GM19023 (cell line): ENCODE data around the gene GRK3.

ENCODE experiments used
- ATAC-seq: cut with Tn5 transposase; IDR thresholded peaks from one replicate; pipeline ENCODE4 v1.9.1; 2021; ENCODE audit warnings: mild to moderate bottlenecking, moderate library complexity; ENCODE audit not compliant: unreplicated experiment

Gene GRK3

DNA sequence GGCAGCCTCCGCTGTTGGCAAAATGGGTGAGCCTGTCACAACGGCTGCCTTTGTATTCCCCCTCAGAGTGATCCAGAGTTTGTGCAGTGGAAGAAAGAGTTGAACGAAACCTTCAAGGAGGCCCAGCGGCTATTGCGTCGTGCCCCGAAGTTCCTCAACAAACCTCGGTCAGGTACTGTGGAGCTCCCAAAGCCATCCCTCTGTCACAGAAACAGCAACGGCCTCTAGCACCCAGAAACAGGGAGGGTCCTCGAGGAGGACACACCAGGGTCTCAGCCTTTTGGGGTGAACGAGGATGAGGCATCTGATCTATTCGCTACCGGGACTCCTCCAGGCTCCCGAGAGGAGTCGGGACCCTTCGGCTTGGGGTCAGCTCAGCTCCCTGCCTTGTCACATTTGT, 157.7 kb downstream of the GRK3 start:
- no peak for ATAC-seq

DNA sequence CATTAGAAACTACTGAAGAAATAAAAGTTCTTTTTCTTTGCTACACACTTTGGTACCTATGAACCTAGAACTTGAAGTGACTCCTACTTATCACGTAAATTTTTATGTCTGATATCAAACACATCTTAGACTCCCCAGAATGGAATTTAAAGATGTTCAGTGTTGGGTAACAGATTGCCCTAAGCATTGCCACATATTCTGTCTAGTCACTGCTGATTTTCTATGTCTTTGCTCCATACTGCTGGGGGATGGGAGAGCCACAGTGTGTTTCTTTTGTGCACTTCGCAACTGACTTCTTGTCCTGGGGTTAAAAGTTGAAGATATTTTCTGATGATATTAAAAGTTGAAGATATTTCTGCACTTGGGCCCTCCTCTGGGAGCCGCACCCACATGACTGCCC, 158.2 kb downstream of the GRK3 start:
- no peak for ATAC-seq

DNA sequence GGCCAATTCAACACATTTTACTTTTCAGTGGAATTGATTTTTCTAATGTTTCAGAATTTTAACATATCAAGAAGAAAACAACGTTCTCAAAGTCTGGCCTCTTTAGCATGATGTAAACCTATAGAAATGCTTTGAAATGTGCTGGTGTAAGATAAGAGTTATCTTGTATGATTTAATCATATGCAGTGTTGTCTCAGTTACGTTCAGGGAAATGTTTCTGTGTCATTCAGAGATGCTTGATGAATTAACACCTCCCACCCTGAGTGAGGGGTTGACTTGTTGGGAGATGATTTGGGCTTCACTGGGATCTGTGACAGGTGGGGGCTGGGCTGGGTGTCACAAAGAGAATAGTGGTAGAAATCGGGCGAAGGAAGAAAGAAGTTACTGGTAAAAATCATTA, 161.8 kb downstream of the GRK3 start:
- no peak for ATAC-seq

DNA sequence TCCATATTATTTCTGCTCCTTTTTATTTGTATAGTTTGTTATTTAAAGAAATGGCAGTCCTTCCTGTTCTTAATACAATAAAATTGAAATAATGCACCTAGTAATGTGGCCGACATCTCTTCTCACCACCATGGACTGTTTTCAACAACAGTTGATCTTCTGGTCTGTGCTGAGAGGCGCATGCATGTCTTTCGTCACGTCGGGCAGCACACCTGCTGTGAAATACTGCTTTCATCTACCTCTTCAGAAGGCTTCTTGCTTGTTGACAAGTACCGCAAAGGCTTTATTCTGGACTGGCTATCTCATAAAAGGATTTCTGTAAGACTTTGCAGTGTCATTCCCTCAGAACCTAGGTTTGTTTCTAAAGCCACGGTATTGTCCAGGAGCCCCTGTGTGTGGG, 163.6 kb downstream of the GRK3 start:
- ATAC-seq, result no peak

DNA sequence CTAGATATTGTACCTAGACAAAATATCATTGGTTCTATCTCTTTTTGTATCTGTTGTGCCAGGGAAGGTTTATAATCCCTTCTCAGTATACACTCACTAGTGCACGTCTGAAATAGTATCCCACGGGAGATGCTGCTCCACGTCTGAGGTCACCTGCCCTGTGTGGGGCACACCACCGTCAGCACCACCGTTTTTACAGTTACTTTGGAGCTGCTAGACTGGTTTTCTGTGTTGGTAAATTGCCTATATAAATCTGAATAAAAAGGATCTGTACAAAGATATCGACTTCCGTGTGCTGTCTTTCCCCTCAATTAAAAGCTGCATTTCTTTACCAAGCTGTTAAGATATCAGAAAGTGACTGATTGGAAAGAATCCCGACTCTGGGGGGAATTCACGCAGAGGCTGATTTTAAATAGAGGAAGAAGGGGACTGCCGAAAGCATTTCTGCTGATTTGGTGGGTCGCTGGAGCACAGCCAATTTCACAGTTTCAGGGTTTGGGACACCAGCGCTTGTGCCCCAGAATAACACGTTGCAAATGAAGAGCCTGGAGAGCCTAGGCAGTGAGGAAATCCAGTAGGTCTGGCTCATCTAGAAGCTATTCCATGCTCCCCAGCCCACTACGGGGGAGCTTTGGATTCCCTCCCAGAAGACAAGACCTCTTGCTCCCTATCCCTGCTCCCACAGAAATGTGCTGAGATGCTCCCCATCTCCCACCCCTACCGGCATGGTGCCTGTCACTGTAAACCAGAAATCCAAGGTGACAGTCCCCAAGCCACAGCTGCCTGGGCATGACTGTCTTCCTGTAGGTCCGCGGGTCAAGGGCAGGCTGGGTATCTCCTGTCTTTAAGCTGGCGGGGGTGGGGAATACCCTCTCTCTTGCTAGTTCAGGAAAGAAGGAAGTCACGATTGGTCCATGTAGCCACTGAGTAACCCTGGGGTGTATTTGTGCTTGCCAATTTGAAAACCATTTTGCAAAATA, 164.8 kb downstream of the GRK3 start:
- no peak for ATAC-seq

DNA sequence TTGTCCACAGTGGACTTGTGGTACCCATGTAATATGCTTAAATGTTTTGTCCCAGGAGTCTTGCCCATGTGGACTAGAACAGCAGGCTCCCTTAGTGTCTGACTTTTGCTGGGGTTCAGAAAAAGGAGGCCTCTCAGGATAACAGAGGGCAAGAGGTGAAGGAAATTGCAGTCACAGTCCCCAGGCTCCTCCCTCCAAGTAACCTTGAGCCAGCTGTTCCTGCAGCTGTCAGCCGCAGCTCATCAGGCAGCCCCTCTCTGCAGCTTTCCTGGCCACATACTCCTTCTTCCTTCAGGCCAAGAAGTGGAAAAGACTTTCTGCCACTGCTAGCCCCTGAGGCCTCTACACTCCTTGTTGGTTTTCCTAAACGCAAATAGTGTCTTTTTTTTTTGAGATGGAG, 171.2 kb downstream of the GRK3 start:
- ATAC-seq, result no peak

DNA sequence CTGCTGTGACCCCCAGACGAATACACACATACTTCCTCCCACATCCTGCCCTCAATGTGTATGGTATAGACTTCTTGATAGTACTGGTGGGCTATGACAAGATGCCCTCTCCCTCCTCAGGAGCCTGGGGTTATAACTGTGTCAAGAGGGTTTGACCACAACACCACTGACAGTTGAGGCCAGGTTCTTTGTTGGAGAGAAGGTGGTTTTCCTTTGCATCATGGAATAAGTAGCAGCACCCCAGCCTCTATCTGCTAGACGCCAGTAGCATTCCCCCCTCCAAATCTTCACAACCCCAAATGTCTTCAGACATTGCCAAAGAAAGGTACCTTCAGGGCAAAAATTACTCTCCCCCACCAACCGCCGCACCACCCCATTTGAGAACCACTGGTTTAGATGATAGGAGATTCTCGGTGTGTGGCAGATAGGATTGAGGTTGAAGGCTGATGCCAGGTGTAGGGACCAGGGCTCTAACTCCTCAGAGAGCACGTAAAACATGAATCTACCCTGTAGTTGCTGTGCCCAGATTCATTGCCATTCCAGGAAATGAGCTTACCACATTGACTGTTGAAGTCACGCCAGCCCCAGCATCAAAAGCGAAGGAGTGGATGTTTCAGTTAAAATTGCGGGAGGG, 172.0 kb downstream of the GRK3 start:
- ATAC-seq, result no peak

DNA sequence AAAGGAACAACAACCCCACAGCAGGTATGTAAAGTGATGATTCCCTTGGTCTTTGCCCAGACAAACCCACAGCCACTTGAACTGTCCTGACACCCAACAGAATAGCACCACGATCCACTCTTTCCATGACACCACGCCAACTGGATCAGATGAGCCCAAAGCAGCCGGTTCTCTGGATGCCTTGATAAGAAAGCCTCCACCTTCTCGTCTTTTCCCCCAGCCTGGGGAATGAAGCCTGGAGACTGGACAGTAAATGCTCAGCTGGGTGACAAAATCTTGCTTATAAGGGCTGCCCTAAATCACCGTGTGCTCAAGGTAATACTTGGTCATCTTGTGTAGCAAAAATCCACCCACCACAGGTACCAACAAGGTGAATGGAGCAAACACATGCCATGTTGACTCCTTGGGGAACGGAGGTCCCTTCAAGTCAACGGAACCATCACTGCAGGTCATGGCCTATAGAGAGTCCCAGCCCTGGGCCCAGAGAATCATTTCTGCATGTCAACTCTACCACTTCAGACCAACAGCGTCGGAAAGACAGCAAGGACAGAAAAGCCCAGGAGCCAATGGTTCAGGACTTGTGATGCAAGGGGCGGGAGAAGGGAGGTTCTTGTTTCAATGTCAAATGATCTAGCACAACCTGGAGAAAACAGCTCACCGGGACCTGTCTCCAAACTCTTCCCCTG, 175.3 kb downstream of the GRK3 start:
- ATAC-seq, result no peak

DNA sequence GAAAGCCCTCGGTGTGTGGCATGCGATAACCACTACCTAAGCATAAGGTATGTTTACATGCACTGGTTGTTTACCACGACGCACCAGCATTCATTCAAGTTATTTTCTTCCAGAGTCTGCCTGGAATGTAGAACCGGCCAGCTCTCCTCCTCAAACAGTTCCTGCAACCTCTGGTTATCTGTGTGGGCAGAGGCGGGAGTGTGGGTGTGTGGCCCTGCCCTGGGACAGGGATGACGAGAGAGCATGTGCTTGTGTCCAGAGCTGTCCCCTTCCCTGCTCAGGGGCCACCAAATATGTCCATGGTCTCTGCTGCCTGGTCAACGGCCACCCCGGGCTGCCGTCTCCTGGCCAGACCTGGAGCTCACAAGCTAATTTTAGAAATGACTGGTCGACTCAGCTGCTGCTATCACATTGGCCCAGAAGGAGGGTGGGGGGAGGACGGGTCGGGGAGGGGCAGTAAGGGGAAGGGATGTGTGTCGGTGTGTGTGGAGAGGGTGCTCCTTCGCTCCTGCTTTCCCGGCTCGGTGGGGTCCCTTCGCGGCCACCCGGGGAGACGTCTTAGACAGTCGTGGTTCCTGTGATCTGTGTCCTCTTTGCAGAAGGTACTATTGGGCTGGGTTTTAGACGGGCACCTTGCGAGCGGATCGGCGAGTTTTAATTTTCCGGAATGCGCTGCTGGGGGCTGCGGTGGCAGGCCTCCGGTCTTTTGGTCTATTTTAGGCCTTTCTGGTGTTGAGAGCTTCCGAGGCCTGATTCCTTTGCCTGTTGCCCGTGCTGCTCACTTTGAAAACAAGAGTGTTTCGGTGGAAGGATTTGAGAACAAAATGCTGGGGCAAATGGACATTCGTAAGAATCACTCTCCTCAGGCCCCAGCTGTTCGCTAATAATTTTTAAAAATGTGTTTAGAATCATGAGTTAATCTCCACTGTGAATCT, 177.5 kb downstream of the GRK3 start, which contains the start of gene MYO18B:
Gene MYO18B, plus strand, starts transcription at position 497 of the 935 bp plus-strand sequence. CDS start 18,905 bp downstream, outside the sequence.
- no peak for ATAC-seq

DNA sequence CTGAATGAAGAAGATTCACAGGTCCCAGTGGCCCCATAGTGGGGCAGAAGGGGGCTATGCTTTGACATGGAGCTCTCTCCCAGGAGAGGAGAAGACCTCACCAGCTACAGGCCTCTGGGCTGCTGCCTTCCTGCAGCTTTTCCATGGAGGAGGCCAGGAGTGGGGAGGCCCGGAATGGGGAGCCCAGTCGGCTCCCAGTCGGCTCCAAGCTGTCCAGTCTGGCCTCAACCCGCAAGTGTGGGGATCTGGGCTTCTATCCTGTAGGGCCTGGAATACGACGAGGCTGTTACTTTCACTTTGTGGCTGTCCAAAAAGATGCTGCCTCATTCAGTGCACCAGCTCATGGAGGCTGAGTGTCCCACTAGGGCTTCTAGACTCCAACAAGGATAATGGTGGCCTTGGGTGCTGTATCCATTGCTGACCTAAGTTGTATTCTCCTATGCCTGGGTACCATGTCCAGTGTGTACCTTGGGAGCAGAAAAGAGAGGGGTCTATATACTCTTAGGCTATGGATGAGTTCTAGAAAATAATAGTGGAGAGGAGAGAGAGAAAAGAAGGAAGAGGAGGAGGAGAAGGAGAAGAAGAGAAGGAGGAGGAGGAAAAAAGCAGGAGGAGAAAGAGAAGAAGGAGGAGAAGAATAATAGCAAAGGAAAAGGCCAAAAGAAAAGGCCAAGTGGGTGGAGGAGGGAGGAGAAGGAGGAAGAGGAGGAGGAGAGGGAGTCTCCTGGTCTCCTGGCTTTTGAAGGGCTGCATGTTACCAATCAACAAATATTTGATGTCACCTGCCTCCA, 178.6 kb downstream of the GRK3 start:
- no peak for ATAC-seq

DNA sequence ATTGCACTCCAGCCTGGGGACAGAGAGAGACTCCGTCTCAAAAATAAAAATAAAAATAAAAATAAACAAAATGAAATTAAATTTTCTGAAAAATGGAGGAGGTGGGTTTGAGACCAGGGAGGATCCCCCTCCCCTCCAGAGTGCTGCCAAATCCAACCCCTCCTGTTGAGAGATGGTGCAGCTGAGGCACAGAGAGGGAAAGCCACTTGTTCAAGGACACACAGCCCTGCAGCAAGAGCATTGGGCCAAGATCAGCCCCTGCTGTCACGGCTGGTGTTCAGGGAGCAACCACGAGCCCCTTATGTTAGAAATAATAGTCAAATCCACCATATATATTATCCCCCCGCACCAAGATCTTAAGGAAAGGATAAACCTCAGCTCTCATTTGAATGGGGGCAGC, 180.2 kb downstream of the GRK3 start:
- ATAC-seq, result no peak

DNA sequence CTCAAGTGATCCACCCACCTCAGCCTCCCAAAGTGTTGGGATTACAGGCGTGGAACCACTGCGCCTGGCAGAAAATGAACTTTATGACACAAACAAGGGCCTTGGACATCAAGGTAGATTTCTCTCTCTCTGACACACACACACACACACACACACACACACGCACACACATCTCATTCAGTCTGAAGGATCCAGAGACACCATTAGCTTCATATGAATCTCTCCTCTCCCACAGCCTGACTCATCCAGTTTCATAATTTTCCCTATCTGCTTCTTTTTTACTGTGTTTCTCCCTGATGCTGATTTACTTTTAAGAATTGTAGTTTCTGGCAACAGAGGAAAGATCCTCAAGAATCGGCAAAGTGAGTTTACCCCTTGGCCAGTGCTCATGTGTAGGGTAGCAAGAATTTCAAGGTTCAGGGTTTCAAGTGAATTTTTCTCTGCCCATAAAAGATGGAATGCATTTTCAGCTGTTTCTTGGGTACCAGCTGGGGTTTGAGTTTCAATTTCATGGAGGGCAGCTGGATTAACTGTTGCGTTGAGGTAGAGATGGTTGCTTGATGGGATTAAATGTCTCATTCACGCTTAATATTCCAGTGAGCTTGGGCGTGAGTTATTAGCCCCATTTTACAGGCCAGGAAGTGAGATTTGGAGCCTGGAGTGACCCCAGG, 181.0 kb downstream of the GRK3 start:
- ATAC-seq, result no peak

DNA sequence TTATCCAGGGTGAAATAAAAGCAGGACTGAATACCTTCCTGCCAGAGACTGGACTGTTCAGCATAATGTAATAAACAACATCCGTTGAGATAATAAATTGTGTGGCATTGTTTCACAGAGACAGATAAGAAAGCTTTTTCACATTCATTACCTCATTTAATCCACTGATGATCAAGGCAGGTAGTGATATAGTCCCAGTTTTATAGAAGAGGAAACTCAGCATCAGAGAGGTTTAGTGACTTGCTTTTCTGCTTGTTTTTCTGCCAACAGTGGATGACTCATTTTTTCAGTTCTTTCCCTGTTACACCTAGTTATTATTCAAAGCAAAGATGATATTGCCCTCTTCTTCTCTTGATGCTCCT, 181.5 kb downstream of the GRK3 start:
- ATAC-seq, result no peak

DNA sequence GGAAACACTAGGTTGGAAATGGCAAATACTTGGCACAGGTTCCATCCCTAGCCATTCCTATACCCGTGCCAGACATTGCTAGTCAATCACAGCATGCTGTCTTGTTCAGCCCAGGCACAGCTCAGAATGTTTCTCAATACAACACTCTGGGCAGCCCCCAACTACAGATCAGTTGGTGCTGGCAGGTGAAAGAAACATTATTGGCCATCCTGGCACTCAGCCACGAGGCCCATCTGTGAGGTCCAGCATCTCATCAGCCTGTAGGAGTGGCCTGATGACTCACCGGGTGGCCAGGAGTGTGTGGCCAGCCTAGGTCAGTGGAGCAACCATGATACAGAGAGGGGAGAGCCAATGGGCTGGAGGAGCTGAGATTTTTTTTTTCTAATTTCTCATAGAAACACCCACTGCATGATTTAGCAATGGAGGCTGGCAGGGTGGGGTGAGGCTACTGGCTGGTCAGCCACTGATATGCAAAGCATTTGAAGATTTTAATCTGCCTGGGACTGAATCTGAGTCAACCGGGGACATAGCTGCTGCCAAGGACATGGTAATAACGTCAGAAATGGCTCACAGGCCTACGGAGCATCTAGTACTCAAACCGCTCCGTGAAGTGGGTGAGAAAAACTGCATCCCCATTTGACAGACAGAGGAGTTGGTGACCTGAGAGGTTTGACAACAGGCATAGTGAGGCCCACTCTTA, 182.9 kb downstream of the GRK3 start:
- no peak for ATAC-seq

DNA sequence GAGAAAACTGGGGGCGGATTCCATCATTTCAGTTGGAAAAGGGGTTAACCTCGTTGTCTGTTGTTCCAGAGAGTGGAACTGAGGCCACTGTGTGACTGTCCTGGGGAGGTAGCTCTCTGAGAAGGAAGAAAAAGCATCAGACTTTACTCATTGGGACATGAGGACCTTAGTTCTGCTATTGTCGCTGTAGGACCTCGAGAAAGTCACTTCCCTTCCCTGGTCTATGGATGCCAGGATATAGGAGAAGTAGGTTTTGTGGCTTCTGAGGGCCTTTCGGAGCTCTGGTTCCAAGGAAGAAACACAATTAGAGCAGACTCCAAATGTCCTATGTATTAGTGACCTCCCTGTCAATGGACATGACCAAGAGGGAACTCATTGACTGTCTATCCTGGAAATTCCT, 183.7 kb downstream of the GRK3 start:
- ATAC-seq, result no peak

DNA sequence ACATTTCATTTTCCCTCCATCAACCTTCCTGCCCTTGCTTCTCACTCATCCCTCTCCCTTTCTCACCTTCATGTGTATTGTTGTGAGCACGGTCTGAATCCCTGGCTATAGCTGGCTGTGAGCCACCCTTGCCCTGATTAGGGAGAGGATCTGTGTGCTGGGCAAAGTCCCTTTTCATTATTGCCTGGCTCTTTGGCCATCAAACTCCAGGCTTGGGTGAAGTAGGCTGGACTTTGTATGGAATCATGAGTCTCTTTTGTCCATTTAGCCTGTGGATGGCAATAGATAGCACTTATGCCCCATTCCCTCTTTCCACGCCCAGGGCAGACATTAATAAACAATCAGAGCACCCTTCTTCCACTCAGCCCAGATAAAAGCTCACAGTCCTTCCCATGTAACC, 184.2 kb downstream of the GRK3 start:
- no peak for ATAC-seq

DNA sequence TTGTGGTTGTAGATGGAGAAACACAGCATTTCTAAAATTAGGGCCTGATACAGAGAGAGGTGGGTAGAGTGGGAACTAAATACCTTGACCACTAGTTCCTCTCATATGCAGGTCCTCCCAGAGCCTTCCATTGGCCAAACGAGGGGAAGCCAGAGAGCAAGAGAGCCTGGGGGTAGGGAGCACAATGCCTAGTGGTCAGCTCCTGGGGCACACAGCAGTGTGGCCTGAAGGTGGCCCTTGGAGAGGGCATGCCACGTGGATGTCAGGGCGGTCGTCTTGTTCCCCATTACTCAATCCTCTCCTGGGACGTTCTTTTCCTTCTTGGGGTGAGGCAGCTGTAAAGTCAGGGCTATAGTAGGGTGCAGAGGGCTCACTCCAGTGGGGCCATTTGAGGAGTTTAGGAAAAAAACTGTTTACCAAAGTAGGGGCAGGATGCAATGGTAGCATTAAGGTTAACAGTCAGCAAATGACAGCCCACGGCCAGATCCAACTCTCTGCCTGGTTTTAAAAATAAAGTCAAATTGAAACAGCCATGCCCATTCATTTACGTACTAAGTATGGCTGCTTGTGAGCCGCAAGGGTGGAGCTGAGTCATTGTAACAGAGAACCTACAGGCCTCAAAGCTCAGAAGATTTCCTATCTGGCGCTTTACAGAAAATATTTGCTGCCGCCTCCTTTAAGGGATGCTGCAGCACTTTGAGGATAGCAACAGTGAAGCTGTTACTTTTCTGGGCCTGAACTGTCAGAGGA, 185.1 kb downstream of the GRK3 start:
- ATAC-seq, result no peak

DNA sequence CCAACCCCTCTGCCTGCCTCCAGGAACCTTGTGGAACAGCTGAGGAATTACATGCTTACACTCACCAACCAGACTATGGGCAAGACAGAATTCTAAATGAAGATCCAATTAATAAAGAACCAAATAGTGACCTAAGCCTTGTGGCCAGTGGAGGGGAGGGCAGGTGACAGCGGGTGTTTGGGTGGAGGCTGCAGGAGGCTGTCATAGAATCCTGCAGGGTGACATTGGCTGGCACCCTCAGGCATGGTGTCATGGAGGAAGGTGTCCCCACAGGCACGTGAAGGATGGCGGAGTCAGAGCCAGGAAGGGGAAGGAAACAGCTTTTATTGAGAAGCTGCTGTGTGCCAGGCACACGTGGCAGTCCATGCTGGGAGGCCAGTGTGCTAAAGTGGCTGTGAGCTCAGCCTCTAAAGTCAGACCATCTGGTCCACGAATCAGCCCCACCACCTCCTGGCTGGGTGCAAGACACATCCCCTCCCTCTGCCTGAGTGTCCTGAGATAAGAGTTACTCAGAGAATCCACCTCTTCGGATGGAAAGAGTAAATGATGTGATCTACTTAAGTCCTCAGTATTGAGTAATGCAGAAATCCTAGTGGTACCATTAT, 186.2 kb downstream of the GRK3 start:
- no peak for ATAC-seq
